Stimulated activated CD4-positive, alpha-beta T cell treated with anti-CD3 and anti-CD28 coated beads, Interleukin-12 subunit alpha, Interleukin-12 subunit beta, amount 100 ng/mL, for 4 hours (primary cell): ENCODE results near the gene TMEM239.
"Not testable (repeated sequence)": the region's sequence is repeated elsewhere in the genome, so short reads cannot be mapped to it uniquely, and the experiment has no call there.

Experiments
- DNase-seq: peaks from one replicate; pipeline ENCODE4 v3.0.0-alpha.2; 2020

Gene TMEM239

DNA sequence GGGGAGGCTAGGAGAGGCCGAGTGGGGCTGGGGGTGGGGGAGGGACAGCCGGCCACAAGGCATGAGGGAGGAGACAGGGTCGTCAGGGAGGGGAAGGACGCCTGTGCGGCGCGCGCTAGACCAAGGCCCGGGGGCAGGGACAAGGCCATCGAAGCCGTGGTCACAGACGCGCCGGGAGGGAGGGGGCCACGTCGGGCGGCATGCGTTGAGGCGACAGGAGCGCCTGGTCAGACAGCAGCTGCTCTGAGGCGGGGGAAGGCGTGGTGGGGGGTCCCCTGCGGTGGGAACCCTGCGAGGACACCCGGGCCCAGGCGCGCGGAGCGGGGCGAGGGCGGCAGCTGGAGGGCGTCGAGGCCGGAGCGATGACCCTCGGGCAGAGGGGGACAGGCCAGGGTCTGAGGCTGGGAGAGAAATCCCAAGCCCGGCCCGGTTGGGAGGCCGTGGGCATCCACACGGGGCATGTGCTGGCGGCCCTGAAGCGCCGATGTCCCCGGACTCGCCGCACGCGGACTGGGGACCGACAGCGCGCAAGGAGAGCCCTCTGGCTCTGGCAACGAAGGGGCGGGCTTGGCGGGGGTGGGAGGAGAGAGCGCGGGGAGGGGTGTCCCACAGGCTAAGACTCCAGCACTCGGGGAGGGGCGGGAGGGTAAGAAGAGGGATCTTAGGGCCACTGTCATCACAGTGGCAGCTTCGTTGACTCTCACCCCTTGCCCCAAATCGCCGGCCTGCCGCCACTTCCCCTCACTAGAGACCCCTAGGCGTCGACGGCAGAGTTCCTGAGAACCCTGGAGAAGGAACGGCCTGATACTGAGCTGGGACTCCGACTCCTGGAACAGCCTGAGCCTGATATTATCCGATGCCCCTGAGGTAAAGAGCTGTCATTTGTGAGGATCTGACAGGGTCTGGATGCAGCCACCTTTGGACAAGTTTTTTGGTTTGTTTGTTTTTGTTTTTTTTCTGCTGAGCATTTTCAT lies 5.0 kb downstream of the TMEM239 start:
- no peak for DNase-seq

DNA sequence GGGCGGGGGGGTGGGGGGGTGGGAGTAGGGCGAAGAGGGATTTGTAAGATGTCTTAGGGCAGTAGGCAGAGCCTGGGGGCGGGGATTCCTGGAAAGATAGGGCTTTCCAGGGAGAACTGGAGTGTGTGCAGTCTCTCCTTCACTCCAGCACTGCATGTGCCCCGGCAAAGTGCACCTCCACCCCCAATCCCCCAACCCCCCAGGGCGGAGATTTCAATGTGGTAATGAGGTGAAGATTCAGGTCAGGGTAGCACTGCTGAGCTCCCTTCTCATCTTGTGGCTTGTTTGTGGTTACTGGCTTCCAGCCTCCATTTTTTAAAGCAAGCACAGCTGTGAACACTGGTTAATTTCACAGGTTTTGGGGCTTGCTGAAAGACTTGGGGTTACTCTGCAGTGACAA lies 5.9 kb downstream of the TMEM239 start:
- no peak for DNase-seq

DNA sequence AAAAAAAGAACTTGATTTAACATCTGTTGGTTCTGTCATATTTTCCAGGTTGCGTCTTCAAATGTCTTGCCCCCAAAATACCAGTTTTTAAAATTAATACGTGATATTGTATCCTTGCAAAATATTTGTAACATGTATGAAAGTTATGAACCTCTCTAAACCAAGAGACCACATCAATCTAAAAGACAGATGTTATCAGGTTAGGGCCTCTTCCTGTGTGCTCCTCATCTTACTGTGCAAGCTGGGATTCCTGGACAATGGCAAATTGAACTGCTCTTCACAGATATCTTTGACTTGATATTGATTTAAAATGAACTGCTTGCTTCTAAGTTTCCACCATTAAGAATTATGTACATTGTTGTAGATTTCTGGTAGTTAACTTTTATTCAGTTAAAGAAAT lies 9.6 kb downstream of the TMEM239 start:
- no peak for DNase-seq

DNA sequence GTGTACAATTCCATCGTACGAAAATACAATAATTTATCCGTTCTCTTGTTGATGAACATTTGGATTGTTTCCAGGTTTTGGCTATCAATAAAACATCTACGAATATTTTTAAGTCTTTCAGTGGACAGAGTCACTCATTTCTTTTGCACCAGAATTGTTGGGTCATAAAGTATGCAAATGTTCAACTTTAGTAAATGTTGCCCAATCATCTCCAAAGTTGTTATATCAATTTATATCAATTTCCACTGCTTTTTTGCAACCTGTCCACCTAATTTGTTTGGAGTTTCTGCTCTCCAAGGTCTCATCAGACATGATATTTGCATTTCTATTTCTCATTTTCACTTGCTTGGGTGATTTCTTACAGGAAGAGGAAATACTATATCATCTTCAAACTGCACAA lies 10.5 kb downstream of the TMEM239 start:
- no peak for DNase-seq

DNA sequence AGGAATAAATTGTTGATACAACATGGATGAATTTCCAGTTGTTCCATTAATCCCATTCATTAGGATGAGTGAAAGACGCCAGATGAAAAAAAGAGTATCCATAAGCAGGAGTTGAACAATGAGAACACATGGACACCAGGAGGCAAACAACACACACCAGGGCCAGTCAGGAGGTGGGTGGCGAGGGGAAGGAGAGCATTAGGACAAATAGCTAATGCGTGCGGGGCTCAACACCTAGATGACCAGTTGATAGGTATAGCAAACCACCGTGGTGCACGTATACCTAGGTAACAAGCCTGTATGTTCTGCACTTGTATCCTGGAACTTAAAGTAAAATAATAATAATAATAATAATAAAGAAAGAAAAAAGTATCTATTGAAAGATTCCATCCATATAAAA lies 13.2 kb downstream of the TMEM239 start:
- no peak for DNase-seq

DNA sequence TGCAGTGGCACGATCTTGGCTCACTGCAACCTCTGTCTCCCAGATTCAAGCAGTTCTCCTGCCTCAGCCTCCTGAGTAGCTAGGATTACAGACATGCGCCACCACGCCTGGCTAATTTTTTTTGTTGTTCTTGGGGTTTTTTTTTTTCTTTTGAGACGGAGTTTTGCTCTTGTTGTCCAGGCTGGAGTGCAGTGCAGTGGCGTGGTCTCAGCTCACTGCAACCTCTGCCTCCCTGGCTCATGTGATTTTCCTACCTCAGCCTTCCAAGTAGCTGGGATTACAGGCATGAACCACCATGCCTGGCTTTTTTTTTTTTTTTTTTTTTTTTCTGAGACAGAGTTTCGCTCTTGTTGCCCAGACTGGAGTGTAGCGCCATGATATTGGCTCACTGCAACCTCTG lies 15.0 kb downstream of the TMEM239 start:
- DNase-seq = not testable (repeated sequence)

DNA sequence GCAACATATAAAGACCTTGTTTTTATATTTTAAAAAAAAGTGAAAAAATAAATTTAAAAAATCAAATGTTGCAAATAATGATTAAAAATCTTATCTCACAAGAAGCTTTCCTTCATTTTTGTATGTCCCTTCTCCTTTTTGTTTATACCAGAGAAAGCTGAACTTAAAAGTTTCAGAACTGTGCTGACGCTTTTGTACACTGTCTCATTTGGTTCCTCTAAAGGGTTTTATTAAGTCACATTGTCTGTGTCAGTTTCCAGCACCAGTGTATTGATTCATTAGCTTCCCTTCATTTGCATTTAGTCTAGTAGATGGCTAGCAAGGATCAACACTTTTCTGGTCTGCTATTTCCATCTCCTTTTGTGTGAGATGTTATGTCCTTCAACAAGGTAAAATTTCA lies 17.6 kb downstream of the TMEM239 start:
- DNase-seq = no peak

DNA sequence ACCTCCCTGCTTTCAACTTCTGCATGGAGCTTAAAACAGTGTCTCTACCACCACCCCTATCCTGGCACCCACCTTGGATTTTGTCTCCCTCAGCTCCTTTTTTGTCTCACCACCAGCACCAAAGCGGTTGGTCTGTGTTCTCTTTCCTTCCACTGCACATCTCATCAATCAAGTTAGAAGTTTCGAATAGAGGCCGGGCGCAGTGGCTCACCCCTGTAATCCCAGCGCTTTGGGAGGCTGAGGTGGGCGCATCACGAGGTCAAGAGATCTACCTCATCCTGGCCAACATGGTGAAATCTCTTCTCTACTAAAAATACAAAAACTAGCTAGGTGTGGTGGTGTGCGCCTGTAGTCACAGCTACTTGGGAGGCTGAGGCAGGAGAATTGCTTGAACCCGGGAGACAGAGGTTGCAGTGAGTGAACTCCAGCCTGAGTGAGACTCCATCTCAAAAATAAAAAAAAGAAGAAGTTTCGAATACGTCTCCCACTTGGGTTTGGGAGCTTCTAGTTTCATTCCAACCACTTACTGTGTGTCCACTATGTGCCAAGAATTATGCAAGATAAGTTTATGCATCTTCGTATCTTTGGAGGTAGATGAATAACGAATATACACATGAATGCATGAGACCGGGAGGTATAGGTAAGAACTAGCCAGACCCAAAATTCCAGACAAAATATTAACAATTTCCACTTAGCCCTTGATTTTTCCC lies 18.4 kb downstream of the TMEM239 start:
- DNase-seq = no peak

DNA sequence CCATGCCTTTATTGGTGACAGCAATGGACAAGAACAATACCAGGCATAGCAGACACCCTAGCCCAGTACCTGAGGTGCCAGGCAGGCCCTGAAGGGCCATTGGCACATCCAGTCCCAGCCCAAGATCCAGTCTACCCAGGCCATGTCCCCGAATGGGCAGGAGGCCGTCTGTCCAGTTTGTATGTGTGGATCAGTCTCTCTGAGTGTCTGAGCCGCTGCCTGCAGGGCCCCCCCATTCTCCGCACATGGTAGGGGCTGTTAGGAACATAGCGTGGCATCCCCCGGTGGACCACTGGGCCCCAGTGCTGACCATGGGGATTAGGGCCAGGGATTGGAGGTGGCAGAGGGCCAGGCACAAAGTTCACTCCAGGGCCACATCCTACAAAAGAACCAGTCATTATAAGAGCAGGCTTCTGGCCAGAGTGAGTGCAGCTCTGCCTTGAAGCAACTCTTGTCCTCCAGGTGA lies 19.2 kb downstream of the TMEM239 start:
- DNase-seq = no peak

DNA sequence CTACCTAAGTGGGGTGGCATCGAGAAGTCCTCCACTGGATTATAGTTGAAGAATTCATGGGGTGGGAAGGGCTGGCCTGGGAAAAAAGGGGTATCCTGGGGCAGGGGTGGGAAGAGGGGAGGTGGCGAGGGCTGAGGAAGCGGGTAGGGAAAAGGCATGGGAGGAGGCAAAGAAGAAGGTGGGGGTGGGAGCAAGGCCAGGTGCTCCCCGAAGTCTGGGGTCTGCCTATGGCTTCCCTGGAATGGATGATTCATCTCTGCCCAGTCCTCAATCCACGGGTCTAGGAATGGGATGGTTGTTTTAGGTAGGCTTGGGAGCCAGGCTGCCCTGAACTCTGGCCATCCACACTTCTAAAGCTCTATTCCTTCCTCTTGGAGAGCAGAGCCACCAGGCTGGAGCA lies 19.9 kb downstream of the TMEM239 start:
- DNase-seq = no peak

DNA sequence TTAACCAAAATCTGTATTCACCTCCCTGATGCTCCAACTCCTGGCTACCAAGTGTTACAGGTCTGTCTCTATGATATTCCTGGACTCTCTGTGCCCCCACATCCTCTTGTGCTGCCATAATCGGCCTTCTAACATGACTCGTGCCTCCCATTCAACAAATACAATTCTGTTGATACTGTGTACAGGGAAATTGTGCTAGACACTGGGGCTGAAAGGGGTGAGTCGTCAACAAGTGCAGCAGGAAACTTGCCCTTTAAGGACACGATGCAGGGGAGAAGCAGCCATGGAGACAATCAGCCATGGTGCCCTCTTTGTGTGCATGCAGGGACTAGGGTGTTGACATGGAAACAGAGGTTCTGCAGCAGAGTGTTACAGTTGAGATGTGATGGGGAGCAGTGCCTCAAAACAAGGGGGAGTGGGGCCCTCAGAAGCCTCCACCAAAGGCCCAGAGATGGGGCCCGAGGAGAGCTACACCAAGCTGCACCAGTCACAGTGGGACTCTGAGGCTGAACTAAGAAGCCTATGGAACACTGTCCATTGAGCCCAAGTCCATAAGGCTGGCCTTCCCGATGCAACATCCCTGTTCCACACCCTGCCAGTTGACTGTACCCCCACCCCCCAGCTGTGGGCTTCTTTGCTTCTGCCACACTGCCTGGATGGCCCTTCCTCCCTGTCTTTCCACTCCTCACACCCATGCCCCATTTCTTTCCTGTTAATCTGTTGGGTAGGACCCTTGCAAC lies 21.2 kb downstream of the TMEM239 start:
- no peak for DNase-seq

DNA sequence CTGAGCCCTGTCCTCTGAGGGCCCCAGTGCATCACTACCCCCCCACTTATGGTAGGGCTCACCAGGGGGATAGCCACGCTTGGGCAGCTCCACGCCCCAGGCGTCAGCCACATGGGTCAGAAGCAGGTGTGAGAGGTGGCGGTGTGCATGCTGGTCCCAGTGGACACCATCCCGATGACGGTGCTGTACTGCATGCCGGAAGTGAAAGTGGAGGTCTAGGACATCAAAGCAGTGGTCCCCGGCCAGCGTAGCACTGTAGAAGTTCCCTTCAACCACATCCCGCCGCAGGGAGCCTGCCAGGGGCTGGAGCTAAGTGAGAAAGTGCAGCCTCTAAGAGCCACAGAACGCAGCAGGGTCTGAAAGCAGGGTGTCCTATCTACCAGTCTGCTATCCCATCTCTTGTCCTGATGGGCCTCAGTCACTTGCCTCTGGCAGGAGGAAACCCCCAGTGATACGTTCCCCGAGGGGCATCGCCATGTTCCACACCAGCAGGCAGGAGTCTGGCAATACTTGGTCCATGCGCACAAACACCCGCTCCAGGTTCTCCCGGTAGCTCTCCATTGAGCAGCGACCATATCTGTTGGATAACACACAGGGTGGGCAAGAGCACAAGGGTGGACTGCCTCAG lies 22.1 kb downstream of the TMEM239 start:
- no peak for DNase-seq

DNA sequence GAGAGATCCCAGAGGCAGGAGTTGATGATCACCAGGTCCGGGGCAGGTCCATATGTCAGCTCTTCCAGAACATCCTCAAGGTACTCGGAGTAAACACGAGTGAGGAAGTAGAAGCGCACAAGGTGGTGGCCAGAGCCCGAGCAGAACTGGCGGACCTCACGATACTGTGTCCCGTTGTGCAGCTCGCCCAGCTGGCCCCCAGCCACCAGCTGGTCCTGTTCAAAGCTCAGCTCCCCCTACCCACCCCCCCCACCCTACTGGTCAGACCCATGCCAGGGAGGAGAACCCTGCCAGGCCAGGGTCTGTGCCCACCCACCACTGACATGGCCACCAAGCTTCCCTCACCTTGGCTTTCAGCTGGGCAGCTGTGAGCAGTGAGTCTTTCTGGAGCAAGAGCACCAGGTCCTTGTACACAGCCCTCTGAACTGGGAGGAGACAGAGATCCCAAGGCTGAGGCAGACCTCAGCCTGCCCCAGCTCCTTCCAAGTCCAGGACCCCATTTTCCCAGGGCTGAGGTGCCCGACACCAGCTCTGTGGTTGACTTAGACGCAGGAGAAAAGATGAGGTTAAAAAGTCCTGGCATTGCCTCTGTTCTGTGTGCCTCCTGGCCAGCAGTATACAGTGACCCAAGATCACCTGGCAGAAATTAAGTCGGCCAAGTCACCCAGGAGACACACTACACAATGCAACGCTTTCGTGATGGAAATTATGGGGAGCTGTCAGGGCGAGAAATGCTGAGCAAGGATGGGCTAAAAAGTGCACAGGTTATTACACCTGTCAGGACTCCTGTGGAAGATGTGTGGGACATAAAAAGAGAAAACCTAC lies 22.9 kb downstream of the TMEM239 start:
- DNase-seq = no peak

DNA sequence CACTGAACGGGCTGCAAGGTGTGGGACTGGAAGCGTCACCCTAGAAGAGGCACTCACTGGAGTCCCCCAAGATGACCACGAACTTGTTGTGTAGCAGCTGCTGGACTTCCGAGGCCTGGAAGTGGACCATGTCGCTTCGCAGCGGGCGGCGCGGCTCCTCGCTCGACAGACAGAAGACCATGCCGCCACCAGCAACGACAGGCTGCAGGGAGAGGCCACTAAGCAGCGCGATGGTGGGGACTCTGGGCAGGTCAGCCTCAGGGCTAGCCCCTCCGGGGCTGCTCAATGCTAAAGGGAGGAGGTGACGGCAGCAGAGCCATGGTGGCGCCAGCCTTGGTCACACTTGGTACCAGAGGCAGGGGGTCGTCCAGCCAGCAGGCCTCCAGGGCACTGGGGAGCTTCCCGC lies 23.6 kb downstream of the TMEM239 start:
- DNase-seq = no peak

DNA sequence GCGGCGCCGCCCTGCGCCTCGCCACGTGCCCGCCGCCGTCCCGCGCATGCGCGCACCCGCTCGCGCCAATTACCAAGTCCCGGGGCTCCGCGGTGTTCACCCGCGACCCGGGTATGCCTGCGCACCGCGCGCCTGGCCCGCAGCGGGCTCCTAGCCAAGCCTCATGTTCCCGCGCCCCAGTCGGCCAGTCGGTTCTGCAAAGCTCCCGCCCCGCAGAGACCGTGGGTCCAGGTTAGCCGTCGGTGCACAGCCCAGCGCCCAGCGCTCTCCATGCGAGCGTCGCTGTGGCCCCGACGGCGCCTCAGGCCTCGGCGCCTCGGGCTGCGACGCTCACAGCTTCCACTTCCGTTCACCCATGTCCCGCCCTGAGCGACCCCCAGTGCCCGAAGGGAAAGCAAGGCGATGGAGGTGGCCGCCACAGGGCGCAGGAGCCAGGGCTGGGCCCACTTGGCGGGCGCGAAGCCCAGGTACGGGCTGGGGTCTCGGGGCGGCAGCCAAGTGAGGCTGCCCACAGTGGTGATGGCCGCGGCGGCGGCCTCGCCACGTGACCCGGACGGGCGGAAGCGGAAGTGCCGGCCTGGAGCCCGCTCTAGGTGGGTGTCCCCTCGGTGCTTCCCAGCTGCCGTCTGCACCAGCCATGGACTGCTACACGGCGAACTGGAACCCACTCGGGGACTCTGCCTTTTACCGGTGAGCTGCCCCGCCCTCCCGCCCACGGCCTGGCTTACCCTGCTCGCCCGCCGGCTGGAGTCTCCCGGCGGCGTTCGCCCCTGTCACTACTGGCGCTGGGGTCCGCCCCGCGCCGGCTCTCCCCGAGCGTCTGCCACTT lies 24.2 kb downstream of the TMEM239 start, which contains the start of the genes PCED1A and VPS16:
TSS of gene PCED1A (minus strand) at position 518 of the 829 bp plus-strand sequence. CDS start 743 bp downstream, outside the sequence.
TSS of gene VPS16 (plus strand) at position 608 of the 829 bp plus-strand sequence. CDS start at position 638, 30 bp downstream.
- DNase-seq = peak; percentile 87

DNA sequence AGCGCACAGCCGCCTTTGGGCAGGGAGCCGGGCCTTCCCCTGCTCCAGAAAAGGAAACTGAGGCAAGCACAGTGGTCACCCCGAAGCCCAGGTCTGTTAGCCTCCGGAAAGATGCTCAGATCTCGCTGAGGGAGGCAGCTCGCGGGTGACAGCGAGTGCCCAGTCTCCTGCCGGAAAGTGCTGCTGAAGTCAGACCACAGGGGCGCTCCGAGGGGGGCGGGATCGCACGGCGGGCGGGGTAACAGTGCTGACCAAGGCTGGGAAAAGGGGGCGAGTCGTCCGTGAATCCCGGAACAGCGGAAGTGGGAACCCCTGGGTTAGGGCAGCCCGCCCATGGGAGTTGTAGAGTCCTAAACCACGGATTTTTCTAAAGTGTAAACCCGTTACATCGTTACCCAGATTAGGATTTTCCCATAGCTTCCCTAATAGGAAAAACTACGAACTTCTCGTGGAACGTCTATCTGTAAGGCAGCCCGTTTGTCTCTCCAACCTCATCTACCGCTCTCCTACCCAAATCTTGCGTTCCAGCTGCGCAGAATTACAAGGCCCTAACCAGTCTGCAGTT lies 24.9 kb downstream of the TMEM239 start:
- DNase-seq = peak; percentile 36

DNA sequence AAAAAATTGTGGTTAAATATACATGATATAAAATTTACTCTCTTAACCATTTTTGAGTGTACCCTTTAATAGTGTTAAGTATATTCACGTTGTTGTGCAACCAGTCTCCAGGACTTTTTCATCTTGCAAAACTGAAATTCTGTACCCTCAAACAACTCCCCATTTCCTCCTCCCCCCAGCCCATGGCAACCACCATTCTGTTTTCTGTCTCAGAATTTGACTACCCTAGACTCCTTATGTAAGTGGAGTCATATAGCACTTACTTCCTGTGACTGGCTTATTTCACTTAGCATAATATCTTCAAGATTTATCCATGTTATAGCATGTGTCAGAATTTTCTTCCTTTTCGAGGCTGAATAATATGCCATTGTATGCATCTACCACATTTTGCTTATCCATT lies 29.4 kb downstream of the TMEM239 start:
- DNase-seq = no peak

DNA sequence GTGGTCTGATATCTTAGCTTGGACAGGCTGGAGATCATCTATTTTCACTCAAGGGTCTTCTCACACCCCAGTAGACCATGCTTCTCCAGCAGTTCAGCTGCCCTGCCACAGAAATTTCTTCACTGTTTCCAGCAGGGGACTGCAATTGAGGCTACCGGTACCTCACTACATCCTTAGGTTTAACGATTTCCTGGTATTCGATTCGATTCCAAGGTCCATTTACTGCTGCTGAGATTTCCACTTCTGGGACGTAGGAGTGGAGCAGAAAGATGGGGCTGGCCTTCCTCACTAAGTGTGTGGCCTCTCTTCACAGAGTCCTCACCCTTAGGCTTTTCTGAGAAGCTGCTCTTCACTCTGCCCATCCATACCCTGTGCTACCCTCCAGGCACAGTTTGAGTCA lies 30.5 kb downstream of the TMEM239 start:
- DNase-seq = no peak

DNA sequence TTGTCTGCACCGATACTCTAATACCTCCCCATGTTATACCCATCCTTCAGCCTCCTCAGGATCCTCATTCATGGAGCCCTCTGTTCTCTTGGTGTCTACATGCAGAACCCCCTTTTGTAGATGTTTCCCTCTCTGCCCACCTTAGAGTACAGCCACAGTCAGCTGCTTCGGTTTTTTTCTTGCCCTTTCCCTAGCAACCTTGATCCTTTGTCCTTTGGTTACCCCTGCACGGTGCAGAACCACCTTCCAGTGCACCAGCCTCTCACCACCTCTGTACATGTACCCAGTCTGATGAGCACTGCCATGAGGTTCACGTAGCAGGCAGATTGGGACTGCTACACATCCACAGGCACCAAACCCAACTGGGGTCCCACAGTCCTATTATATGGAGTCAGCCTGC lies 31.6 kb downstream of the TMEM239 start:
- no peak for DNase-seq

DNA sequence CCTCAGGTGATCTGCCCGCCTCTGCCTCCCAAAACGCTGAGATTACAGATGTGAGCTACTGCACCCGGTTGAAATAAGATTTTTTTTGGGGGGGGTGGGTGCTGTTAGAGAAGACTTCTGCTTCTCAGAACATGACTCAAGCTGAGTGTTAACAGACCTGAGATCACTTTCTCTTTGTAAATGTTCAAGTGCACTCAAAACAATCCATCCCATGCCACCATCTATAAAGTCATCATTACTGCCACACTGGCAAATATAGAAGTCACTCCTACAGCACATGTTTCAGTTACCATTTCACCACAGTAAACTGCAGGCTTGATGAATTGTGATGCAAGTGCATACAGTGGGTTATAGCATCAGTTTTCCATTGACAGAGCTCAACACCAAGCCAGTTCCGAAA lies 33.4 kb downstream of the TMEM239 start:
- DNase-seq = no peak
